ENCODE measurements around the gene LRRC71.

DNA sequence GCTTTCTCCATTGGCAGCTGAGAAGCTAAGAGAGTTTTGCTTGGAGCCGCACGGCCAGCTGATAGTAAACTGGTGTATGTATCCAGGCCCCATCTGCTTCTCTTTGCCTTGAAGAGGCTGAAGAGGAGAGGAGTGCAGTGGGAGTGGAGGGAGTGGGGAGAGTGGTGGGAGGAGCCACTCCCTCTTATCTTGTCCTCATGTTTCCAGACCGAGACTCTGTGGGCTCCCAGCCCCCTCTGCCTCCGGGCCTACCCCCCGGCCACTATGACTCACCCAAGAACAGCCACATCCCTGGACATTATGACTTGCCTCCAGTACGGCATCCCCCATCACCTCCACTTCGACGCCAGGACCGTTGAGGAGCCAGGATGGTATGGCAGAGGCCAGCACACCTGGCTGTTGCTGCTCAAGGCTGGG is 6.0 kb upstream of the LRRC71 start:
- TF ChIP-seq, protein P1, sequence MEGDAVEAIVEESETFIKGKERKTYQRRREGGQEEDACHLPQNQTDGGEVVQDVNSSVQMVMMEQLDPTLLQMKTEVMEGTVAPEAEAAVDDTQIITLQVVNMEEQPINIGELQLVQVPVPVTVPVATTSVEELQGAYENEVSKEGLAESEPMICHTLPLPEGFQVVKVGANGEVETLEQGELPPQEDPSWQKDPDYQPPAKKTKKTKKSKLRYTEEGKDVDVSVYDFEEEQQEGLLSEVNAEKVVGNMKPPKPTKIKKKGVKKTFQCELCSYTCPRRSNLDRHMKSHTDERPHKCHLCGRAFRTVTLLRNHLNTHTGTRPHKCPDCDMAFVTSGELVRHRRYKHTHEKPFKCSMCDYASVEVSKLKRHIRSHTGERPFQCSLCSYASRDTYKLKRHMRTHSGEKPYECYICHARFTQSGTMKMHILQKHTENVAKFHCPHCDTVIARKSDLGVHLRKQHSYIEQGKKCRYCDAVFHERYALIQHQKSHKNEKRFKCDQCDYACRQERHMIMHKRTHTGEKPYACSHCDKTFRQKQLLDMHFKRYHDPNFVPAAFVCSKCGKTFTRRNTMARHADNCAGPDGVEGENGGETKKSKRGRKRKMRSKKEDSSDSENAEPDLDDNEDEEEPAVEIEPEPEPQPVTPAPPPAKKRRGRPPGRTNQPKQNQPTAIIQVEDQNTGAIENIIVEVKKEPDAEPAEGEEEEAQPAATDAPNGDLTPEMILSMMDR (tag by site-specific recombination; IDR thresholded peaks at IDR 0.05): no peak
- TF ChIP-seq ZNF548 (tag by site-specific recombination; IDR thresholded peaks at IDR 0.05): no peak
- no peak for TF ChIP-seq KLF9 (tag by site-specific recombination; IDR thresholded peaks at IDR 0.05; ENCODE audit: low read depth)
- no peak for TF ChIP-seq ZNF654 (tag by site-specific recombination; IDR thresholded peaks at IDR 0.05; ENCODE audit: low read depth)
- no peak for TF ChIP-seq YY1 (tag by site-specific recombination; IDR thresholded peaks at IDR 0.05)
- no peak for TF ChIP-seq ZBTB8A (tag by site-specific recombination; IDR thresholded peaks at IDR 0.05)
